Vagina (tissue), 2 donors: ENCODE data around the gene GPR17. TPM values are rescaled to one million over a fixed set of nuclear protein-coding genes. Genes with fewer than 3 reads are reported as not detected.

Experiments used
- DNase-seq, 2 donors: peaks; one replicate each; pipeline ENCODE4 v3.0.0-alpha.2; 2017; ENCODE audit errors: extremely low spot score in 2 of 2
- H3K27ac ChIP-seq: fragments of 200-600 bp; sonication (generic); one replicate; pipeline ENCODE4 v1.5.1; 2019
- H3K27me3 ChIP-seq: fragments of 200-600 bp; sonication (generic); one replicate; pipeline ENCODE4 v1.5.1; 2019
- H3K36me3 ChIP-seq, 2 donors: fragments of 200-600 bp; sonication (generic); one replicate each; pipeline ENCODE4 v1.5.1; 2017 to 2019
- H3K4me1 ChIP-seq: fragments of 200-600 bp; sonication (generic); one replicate; pipeline ENCODE4 v1.5.1; 2019
- H3K4me3 ChIP-seq, 2 donors: fragments of 200-600 bp; sonication (generic); 1 replicate in 1 of 2; 2 replicates in 1 of 2; pipeline ENCODE4 v1.5.1; 2016 to 2019
- H3K9me3 ChIP-seq: fragments of 200-600 bp; sonication (generic); one replicate; pipeline ENCODE4 v1.5.1; 2019
- POLR2A ChIP-seq, 2 donors: fragments of 450-650 bp; IDR thresholded peaks; one replicate each; pipeline ENCODE4 v1.6.1; 2017; ENCODE audit warnings: antibody characterized with exemption in 2 of 2, mild to moderate bottlenecking in 2 of 2, moderate library complexity in 2 of 2
- POLR2AphosphoS5 ChIP-seq, 2 donors: sonication (generic); formaldehyde crosslinking; IDR thresholded peaks; one replicate each; pipeline ENCODE4 v1.9.0; 2017; ENCODE audit warnings: antibody characterized with exemption in 2 of 2, mild to moderate bottlenecking in 2 of 2, low read depth in 1 of 2; ENCODE audit not compliant: insufficient read depth in 1 of 2
- intact Hi-C: fragments of 100-400 bp; cut with DNase I; formaldehyde crosslinking; loops from one replicate; pipeline ENCODE4 v1.15.1; 2023
- total RNA-seq: library from RNA; depleted of rRNA; stranded (reverse); fragments of >200 nt; gene quantifications from one replicate; pipeline ENCODE4 v1.2.3, GENCODE V29; 2016
- TF ChIP-seq, protein P1 (sequence below), 3 experiments: fragments of 450-650 bp in 2 of 3; fragments of 200-600 bp in 1 of 3; sonication (generic) in 1 of 3; IDR thresholded peaks; one replicate each; pipeline ENCODE4 v1.5.1; 2017 to 2019; ENCODE audit warnings: antibody characterized with exemption in 3 of 3, mild to moderate bottlenecking in 2 of 3, moderate library complexity in 2 of 3

The GPR17 gene
- total RNA-seq, 1 donor from 2014 or later: not detected

GRCh38 chr2:127649100-127649611, 3.2 kb downstream of the GPR17 start:
- Histone ChIP-seq H3K27ac (peak overlapping the region; percentile 33), H3K36me3 (peaks cover 0 to 4% of the 10 kb centered on the region in 2 donors), H3K4me1 (peaks cover 35% of the 10 kb centered on the region), H3K4me3 (no peak overlapping the region), H3K27me3 (no peaks in the 10 kb centered on the region), H3K9me3 (no peaks in the 10 kb centered on the region)
- no peak for DNase-seq
- intact Hi-C loops: no loop called here
- no peak for TF ChIP-seq POLR2AphosphoS5 (IDR thresholded peaks at IDR 0.05; ENCODE audit: insufficient read depth in 1 of 2, low read depth in 1 of 2)
- TF ChIP-seq, protein P1, sequence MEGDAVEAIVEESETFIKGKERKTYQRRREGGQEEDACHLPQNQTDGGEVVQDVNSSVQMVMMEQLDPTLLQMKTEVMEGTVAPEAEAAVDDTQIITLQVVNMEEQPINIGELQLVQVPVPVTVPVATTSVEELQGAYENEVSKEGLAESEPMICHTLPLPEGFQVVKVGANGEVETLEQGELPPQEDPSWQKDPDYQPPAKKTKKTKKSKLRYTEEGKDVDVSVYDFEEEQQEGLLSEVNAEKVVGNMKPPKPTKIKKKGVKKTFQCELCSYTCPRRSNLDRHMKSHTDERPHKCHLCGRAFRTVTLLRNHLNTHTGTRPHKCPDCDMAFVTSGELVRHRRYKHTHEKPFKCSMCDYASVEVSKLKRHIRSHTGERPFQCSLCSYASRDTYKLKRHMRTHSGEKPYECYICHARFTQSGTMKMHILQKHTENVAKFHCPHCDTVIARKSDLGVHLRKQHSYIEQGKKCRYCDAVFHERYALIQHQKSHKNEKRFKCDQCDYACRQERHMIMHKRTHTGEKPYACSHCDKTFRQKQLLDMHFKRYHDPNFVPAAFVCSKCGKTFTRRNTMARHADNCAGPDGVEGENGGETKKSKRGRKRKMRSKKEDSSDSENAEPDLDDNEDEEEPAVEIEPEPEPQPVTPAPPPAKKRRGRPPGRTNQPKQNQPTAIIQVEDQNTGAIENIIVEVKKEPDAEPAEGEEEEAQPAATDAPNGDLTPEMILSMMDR (IDR thresholded peaks at IDR 0.05): no peak
- TF ChIP-seq POLR2A (IDR thresholded peaks at IDR 0.05): no peak

GRCh38 chr2:127649684-127650040, 3.7 kb downstream of the GPR17 start:
- H3K9me3 ChIP-seq: no peaks in the 10 kb centered on the region
- DNase-seq: no peak
- peaks cover 35% of the 10 kb centered on the region for H3K4me1 ChIP-seq
- H3K27ac ChIP-seq: peak overlapping the region; percentile 33
- H3K36me3 ChIP-seq: peaks cover 0 to 4% of the 10 kb centered on the region in 2 donors
- H3K27me3 ChIP-seq: no peaks in the 10 kb centered on the region
- TF ChIP-seq POLR2A (IDR thresholded peaks at IDR 0.05) (no peak), POLR2AphosphoS5 (IDR thresholded peaks at IDR 0.05; ENCODE audit: insufficient read depth in 1 of 2, low read depth in 1 of 2) (no peak)
- TF ChIP-seq, protein P1 (IDR thresholded peaks at IDR 0.05): peak; percentile 29 to 68 (median 52)
- intact Hi-C loops: loop anchor here (5.0 kb wide), 1 partner anchor 142 kb away; no protein-coding TSS in a partner anchor
- no peak overlapping the region for H3K4me3 ChIP-seq

- peak overlapping the region; percentile 33 for H3K27ac ChIP-seq
- no peaks in the 10 kb centered on the region for H3K27me3 ChIP-seq
- no peak for DNase-seq
- H3K36me3 ChIP-seq: peaks cover 0 to 4% of the 10 kb centered on the region in 2 donors
- peaks cover 35% of the 10 kb centered on the region for H3K4me1 ChIP-seq
- no peaks in the 10 kb centered on the region for H3K9me3 ChIP-seq
- intact Hi-C loops: loop anchor here (5.0 kb wide), 1 partner anchor 143 kb away; no protein-coding TSS in a partner anchor
- TF ChIP-seq POLR2AphosphoS5 (IDR thresholded peaks at IDR 0.05; ENCODE audit: insufficient read depth in 1 of 2, low read depth in 1 of 2) (no peak), POLR2A (IDR thresholded peaks at IDR 0.05) (no peak)
- TF ChIP-seq, protein P1 (IDR thresholded peaks at IDR 0.05): no peak
- no peak overlapping the region for H3K4me3 ChIP-seq
Measured at GRCh38 chr2:127650041-127650784, 4.3 kb downstream of the GPR17 start.

DNA sequence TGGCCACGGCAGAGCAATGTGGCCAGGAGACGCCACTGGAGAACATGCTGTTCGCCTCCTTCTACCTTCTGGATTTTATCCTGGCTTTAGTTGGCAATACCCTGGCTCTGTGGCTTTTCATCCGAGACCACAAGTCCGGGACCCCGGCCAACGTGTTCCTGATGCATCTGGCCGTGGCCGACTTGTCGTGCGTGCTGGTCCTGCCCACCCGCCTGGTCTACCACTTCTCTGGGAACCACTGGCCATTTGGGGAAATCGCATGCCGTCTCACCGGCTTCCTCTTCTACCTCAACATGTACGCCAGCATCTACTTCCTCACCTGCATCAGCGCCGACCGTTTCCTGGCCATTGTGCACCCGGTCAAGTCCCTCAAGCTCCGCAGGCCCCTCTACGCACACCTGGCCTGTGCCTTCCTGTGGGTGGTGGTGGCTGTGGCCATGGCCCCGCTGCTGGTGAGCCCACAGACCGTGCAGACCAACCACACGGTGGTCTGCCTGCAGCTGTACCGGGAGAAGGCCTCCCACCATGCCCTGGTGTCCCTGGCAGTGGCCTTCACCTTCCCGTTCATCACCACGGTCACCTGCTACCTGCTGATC, 4.9 kb downstream of the GPR17 start:
- Histone ChIP-seq H3K27me3 (no peaks in the 10 kb centered on the region), H3K4me3 (no peak overlapping the region), H3K36me3 (peaks cover 0 to 4% of the 10 kb centered on the region in 2 donors), H3K9me3 (no peaks in the 10 kb centered on the region), H3K4me1 (peaks cover 35% of the 10 kb centered on the region), H3K27ac (no peak overlapping the region)
- no peak for DNase-seq
- TF ChIP-seq, protein P1 (IDR thresholded peaks at IDR 0.05): no peak
- TF ChIP-seq POLR2AphosphoS5 (IDR thresholded peaks at IDR 0.05; ENCODE audit: insufficient read depth in 1 of 2, low read depth in 1 of 2) (no peak), POLR2A (IDR thresholded peaks at IDR 0.05) (no peak)
- intact Hi-C loops: loop anchor here (5.0 kb wide), 1 partner anchor 144 kb away; no protein-coding TSS in a partner anchor
